ENCODE data around the gene CTBP2. TPM values are rescaled to one million over a fixed set of nuclear protein-coding genes. Genes with fewer than 3 reads are reported as not detected.

The CTBP2 gene
- total RNA-seq, 2 donors from 2014 or later: 107 to 142 TPM

DNA sequence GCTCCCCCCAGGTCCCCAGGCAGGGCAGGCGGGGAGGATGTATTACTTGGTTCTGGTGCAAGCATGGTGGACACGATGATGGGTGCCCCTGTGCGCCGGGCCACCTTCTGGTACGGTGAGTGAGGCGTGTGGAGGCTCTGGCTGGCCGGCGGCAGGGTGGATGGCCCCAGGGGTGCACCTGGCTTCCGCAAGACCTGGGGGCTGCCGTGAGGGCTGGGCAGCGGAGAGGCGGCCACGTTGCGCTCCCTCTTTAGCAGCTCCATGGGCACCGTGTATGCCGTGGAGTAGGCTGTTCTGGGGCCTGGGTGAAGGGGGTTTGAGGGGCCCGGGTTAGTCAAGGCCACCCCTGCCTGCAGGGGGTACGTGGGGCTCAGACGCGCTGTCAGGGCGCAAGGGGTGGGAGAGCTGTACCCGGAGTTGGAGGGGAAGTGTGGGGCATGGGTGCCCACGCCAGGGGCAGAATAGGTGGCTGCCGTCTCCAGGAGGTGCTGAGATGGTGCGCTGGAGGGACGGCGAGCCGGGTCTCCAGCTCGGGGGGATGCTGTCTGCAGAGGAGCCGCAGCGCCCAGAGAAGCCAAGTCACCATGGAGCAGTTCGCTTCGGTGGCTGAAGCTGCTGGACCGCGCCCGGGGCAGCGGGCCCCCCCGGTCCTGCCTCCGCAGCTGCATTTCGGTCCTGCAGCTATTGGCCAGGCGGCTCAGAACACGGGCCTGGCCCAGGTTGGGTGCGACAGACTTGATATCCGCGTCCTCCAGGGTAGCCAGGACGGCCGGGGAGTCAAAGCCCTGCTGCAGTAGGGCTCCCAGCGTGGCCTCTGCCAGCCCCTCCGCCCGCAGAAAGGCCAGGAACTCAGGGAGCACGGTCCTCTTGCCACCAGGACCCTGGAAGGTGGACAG, 134.1 kb downstream of the CTBP2 start:
- intact Hi-C loops (cut with DNase I, micrococcal nuclease): no loop called here
- ATAC-seq (no peak), DNase-seq (no peak)

DNA sequence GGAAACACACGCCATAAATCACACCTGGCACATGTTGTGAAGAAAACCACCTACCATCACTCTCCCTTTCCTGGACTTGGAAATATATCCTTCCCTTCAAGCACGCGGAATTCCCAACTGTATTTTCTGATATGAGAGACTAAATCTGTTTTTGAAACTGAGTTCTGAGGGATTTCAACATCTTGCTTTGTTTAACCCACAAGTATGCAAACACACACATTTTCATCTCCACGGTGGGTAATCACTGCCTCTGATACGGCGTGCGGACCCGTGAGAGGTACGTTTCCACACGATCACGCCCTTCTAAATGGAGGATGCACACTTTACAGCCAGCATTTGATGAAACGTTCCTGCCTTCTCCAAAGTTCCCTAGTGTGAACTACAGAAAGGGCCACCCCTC, 135.0 kb downstream of the CTBP2 start:
- intact Hi-C loops (cut with DNase I, micrococcal nuclease): no loop called here
- no peak for ATAC-seq

DNA sequence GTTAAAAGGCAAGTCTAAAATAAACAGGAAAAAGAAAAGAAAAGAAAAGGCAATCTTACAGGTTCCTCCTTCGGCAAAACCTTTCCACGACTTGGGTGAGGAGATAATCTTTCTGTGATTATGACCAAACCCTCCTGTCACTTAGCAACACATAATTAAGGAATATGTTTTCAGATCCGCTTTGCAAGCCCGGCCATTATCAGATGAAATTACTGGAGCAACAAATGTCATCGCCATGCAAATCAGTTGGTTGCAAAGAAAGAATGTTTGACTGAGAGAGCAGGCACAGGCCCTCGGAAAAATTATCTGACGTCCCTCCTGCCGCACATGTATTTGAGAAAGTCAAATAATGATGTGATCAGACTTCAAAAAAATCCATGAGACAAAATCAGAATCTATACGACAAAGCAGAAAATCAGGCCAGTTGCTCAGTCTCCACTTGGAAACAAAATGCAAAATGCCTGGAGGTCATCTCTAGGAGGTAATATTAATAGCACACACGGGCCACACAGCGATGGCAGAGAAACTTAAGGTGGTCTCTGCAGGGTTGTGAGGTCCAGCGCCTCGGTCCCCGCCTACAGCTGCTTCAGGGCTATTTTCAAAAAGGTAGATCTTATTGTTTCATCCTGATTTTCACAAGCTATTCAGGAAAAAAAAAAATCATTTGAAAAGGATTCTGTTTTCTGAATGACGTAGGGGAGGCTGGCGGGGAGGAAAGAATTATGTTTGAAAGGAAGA, 135.7 kb downstream of the CTBP2 start:
- intact Hi-C loops (cut with DNase I, micrococcal nuclease): no loop called here
- ATAC-seq: peak; percentile 32

More for the DNA sequence above, 135.0 kb downstream of the CTBP2 start:
- no peak for DNase-seq

DNA sequence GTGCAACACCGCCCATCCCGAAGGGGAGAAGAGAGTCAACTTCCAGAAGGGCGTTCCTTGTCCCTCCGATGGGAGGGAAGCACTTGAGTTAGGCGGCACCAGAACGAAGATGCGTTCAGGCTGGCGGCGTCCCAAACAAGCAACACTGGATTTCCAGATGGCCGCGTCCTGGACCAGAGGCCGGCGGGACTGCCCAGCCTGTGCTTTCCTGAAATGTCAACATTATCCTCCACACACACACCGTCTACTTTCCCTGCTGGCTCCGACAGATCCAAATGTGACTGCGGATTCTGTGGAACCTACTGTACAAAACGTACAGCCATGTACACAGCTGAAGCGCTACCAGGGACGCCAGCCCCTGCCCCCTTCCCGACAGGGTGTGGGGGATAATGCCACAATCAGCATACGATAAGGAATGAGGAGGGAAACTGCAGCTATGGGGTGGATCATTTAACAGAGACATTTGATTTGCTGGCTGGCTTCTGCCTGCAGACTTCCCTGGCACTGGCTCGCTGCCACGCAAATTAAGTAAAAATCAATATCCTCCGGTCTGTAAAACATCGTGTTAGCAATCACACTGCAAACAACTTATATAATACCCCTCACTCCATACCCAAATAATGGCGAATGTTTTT, 136.4 kb downstream of the CTBP2 start:
- intact Hi-C loops (cut with DNase I, micrococcal nuclease): no loop called here
- DNase-seq: peak; percentile 69 to 71
- peak; percentile 52 for ATAC-seq

More for the DNA sequence above, 135.7 kb downstream of the CTBP2 start:
- DNase-seq: no peak

DNA sequence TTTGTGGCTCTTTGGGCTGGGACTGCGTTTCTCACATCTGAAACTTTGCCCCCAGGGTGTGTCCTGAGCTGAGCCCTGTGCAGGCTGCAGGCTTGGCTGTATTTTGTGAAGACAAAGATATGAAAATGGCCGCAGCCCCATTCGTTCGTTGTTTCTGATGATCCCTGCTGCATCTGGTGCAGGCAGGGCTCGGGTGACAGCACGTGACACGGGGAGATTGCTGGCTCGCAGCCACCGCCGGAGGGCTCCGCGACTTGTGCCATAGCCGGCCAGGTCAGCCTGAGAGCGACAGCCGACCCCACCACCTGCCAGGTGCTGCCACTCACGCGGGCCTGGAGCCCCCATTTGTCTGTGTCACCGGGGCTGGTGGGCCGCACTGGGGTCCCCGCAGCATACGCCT, 137.1 kb downstream of the CTBP2 start:
- peak in 1 of 2 donors; percentile 46 for DNase-seq
- ATAC-seq: peak; percentile 56

DNA sequence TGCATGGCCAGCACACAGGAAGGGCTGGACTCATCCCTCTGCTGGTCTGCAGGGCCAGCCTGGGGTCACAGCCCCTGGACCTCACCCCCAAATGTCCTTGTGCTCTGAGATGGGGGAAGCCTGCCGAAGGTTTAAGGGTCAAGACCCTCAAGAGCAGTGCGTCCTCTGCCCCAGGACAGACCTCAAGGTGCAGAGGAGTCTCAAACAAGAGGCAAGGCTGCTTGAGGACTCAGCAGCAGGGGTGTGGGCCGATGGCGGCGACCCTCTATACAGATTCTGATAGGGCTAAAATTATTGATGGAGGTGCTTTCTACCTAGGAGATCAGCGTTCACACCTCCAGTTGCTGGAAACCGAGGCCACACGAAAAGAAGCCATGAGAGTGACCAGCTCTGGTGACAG, 137.7 kb downstream of the CTBP2 start:
- DNase-seq: no peak
- intact Hi-C loops (cut with DNase I, micrococcal nuclease): no loop called here
- ATAC-seq: no peak

More for the DNA sequence above, 137.1 kb downstream of the CTBP2 start:
- intact Hi-C loops (cut with DNase I, micrococcal nuclease): no loop called here

DNA sequence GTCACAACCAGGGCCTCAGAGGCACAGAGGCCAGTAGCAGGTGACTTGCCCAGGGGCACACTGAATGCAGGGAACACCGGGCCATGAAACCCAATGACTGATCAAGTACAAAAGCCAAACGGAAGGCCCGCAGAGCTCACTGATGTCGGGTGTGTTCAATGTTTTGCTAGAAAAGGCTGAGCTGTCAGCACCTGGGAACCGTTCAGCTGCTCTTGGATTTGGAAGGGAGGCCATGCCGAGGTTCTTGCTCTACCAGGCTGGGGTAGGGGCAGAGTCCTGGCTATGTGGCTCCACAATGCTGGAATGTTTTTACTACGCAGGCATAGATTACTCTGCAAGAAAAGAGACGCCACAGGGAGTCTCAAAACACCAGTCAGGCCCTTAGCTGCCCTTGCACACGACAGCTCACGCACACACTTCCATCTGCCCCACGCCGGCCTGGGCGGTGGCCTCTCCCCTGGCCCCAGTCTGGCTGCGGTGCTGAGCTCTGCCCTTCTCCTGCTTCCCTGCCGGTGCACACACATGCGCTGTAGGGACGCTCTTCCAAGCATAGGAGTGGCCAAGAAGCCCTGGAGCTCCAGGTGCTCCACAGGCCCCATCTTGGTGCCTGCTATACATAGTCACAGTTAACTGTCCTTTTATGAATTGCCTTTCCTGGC, 138.5 kb downstream of the CTBP2 start:
- DNase-seq: no peak
- intact Hi-C loops (cut with DNase I, micrococcal nuclease): no loop called here

DNA sequence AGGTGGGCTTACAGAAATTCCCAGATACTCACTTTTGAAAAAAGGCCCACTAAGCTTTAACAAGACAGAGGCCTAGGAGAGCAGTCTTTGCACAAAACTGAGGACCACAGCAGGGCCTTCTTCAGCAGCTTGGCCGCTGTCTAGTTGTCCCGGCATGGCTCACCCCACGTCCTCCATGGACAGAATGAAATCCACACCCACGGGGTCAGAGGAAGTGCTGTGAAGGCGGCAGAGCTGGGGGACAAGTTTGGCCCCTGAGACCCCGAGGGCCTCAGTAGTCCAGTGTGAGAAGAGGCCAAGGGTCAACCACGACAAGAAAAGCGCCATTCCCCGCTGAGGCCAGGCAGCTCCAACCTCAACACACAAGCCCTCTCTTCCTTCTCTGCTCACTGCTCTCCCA, 139.5 kb downstream of the CTBP2 start:
- DNase-seq: no peak
- no peak for ATAC-seq
- intact Hi-C loops (cut with DNase I, micrococcal nuclease): no loop called here

More for the DNA sequence above, 138.5 kb downstream of the CTBP2 start:
- no peak for ATAC-seq

DNA sequence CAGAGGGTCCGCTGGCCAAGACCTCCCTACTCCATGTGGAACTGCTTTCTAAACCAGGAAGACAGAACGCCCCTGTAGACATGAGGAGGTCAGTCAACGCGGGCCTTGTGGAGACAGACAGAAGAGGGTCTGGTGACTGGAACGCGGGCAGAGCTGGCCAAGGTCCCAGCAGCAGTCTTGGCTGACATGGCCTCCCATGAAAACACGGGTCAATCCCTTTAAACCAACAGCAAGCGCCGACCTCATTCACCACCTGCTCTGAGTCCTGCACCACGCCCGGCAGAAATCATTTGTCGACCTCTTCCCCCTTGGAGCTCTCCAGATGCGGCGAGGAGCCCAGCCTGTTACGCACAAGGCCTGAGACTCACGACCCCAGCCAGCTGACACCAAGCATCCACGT, 140.0 kb downstream of the CTBP2 start:
- no peak for DNase-seq
- intact Hi-C loops (cut with DNase I, micrococcal nuclease): no loop called here
- ATAC-seq: peak; percentile 17

DNA sequence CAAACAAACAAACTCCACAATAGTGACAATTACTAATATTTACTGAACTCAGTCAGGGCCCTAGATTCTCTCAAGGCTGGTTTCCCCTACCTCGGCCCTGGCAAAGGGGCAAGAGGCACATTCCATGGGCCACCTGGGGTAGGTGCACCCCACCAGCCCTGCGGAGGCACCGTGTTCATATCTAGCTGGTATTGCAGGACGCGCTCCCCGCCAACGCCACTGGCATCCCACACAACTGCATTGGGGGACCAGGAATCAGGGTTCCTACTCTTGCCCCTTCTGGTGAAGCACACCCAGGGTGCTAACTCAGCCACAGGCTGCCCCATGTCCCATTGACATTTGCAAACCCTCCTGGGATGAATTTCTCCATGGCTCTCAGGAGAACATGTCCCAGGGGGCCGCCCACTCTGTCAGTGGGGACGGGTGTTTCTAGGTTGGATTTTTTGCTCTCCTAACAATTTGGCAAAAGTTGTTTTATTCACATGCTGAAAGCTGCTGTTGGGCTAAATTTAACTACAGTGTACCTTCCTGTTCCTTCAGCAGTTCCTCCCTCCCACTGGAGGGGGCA, 141.7 kb downstream of the CTBP2 start:
- DNase-seq: no peak
- ATAC-seq: no peak
- intact Hi-C loops (cut with DNase I, micrococcal nuclease): no loop called here

DNA sequence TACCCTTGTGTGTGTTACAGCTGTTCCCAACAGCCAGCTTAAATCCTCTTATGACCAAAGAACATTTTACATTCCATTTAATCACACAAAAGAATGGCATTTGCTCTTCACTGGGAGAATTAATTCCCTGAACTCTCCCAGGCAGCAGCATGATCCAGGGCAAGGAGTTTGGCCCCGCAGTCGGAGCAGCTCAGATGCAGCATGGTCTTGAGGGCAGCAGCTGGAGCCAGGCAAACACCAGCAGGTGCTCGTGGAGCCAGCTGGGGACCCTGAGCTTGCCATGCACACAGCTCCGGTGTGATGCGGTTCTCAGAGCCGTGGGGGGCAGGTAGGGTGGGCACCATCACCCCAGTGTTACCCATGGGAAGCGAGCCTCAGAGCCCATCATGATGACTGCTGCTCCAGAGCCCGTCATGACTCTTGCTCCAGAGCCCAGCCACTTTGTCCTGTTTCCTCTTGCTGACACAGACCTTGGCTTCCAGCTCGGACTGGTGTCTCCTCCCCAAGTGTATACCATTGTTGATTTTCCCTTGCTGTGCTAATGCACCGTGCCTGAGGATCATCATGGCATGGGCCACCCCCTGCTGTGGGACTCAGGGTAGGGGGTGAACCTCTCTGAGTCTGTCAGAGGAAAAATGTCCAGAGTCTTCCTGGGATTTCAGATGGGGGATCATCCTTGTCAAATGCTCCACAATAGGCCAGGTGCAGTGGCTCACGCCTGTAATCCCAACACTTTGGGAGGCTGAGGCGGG, 142.6 kb downstream of the CTBP2 start:
- intact Hi-C loops (cut with DNase I, micrococcal nuclease): no loop called here
- no peak for ATAC-seq
- no peak for DNase-seq

DNA sequence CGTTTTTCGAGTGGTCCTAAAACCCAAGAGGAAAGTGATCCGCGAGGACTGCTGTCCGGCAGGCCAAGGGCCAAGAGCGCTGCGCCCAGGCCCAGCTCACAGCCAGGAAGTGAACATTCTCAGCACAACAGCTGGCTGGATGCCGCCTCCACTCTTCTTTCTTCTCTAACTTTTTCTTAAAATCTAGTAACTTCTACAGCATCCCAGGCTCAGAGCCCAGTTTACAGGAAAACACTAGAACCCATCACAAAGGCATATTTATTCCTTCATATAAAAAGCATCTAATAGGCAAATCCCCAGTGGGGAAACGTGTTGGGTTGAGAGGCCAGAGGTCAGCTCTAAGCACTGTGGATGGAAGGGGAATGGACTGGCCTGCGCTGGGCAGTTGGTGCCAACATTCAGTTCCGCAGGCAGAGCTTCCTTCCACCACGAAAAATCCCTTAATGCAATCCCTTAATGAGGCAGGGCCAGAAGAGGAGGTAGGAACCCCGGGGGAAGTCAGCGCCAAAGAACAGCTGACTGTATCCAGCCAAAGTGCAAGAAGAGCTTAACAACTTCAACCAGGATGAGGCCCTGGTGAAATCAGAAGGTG, 143.7 kb downstream of the CTBP2 start:
- DNase-seq: no peak

DNA sequence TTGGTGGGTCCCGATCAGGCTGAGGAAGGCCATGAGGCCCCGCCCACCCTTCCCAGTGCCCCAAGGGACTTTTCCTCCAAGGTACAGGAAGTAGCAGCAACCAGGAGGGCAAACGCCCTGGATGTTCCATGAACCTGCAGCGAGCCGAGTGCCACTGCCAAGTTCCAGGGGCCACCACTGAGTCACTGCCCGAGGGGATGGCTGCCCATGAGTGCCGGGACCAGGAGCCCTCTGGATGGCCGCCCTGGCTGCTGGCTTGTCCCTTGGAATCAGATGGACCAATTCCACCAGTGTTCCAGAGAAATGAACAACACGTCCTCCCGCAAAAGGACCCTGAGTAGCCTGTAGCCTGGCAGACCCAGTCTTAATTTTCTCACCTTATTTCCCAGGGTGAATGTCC, 144.2 kb downstream of the CTBP2 start:
- ATAC-seq (no peak), DNase-seq (no peak)
- intact Hi-C loops (cut with DNase I, micrococcal nuclease): no loop called here

More for the DNA sequence above, 143.7 kb downstream of the CTBP2 start:
- intact Hi-C loops (cut with DNase I, micrococcal nuclease): no loop called here
- no peak for ATAC-seq

DNA sequence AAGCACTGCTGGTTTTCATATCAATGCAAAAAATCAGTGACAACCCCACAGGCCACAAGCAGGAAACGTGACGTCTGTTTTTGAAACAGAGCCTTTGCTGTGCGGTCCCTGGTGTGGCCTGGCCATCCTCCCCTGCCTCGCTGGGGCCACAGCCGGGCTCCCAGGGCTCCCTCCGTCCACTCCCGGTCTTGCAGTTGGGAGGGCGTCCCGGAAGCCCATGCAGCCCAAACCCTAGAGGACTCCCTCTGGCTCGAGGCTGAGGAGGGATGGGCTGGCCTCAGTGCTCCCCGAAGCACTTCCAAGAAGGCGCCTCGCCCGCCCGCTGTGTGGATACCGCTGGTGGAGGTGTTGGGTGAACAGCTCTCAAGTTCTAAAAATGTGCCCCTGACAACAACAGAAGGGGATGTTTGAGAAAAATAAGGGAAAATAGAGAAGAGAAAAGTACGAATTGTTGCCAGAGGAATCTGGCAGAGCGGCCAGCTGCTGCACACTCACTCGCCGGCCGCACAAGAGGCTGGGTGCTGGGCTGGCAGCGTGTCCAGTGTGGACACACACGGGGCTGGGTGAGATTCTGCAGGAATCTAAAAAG, 144.9 kb downstream of the CTBP2 start:
- DNase-seq: no peak

DNA sequence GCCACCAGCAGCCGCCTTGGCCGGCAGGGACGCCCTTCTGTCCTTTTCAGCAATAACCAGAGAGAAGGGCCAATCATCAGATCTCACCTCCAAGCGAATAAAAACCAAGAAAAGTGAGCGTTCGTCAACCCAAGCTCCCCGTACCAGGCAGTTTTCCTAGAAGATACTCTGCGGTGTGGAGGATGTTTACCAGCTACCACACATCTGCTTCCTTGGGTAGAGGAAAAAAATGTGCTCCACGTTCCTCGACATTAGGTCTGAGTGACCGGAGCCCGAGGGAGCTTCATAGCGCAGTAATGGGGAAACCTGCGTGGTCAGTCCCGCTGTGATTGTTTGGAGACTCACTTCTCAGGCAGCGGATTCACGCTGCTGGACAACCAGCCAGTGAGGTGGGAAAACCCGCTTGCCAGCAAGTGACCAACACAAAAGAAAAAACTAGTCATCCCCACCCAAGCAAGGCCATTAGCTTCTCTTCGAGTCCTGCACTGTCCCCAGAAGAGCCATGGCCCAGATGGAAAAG, 145.5 kb downstream of the CTBP2 start:
- intact Hi-C loops (cut with DNase I, micrococcal nuclease): no loop called here
- no peak for ATAC-seq
- no peak for DNase-seq

More for the DNA sequence above, 144.9 kb downstream of the CTBP2 start:
- intact Hi-C loops (cut with DNase I, micrococcal nuclease): no loop called here
- ATAC-seq: no peak

DNA sequence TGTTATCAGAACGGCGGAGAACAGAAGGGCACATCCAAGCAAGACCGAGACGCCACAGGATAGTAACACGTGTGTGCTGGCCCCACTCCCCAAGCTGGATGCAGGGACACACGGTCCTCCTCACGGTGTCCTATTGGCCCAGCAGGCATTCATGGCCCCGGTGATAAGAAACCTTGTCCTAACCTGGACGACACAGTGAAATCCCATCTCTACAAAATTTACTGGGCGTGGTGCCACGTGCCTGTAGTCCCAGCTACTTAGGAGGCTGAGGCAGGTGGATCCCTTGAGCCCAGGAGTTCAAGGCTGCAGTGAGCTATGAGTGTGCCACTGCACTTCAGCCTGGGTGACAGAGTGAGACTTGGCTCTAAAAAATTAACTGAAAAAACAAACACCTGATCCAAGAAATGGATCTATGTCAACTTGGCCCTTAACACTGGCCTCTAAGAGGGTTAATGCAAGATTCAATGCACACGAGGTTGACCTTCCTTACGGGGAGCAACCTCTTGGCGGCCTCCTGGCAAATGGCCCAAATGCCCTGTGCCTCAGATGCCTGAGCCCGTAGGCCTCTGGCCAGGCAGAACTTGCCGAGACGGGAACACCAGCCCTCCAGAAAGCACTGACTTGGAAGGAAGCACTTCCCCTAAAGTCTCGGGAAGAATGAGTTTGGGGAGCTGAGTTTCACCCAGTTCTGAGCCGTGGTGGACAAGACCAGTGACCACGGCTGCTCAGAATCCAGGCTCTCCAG, 146.1 kb downstream of the CTBP2 start:
- no peak for ATAC-seq
- intact Hi-C loops (cut with DNase I, micrococcal nuclease): no loop called here
- DNase-seq: peak in 1 of 2 donors; percentile 40

DNA sequence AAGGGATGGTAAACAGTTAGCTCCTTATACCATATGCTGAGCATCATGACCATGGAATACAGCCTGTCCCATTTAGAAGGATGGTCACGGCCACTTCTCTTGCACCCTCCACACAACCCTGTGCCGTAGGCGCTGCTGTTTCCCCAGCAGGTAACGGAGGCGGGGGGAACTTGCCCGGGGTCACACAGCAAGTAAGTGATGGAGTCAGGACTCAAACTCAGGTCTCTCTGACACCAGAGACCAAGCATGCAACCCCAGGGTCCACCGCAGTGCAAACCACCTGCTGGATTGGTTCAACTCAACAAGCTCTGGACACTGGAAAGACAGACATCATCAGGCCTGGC, 146.9 kb downstream of the CTBP2 start:
- intact Hi-C loops (cut with DNase I, micrococcal nuclease): no loop called here
- DNase-seq (no peak), ATAC-seq (peak; percentile 2)

Measured in left colon (tissue), 2 donors.